ENCODE data around the gene TAS2R60.
"Not testable (repeated sequence)": the region's sequence is repeated elsewhere in the genome, so short reads cannot be mapped to it uniquely, and the experiment has no call there.

TAS2R60 gene

DNA sequence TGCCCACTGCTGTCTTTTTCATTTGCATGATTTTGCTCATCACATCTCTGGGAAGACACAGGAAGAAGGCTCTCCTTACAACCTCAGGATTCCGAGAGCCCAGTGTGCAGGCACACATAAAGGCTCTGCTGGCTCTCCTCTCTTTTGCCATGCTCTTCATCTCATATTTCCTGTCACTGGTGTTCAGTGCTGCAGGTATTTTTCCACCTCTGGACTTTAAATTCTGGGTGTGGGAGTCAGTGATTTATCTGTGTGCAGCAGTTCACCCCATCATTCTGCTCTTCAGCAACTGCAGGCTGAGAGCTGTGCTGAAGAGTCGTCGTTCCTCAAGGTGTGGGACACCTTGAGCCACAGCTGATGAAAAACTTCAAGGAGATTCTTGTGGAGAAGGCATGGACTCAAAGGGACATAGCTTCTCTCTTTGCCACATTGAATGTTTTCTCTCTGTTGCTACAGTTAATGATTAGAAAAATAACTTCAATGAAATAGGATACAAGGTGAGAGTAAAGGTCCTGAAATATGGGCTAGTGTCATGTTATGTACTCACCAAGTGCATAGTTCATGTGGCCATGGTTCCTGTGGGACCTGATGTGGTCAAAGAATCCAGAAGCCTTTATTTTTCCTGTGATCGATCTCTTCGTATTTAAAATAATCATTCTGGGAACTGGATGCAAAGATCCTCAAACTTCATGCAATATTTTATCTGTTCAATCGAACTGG, 970 bp downstream of the TAS2R60 start:
- no peak for DNase-seq

DNA sequence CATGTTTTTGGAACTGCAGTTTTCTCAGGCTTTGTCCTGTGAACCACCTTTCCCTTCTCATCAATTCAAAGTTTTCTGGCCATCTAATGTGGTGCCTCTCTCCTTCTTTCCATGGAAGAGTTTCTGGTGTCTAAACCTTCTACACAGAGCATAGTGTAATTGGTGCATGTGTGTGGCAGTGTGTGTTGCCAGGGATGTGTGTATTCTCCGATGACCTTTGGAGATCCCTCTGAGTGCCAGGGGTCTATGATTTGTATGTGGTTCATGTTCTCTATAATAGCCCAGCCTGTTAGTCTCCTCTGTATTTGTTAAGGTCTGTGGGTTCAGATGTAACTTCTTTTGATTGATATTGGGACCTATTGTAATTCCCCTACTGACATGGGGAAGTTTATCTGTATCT, 1.5 kb downstream of the TAS2R60 start:
- DNase-seq: no peak

GRCh38 chr7:143447466-143447865, 4.2 kb downstream of the TAS2R60 start:
- DNase-seq: no peak

DNA sequence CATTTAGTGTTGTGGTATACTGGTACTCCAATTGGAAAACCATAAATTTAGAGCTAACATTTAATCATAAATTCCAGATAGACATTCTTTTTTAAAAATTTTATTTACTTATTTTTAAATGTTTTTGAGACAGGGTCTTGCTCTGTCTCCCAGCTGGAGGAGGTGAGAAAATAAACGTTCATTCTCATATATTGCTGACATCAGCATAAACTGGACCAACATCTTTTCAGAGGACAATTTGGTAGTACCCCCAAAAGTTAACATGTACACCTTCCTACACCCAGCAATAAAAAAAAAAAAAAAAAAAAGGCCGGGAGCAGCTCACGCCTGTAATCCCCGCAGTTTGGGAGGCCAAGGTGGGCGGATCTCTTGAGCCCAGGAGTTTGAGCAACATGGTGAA, 5.2 kb downstream of the TAS2R60 start:
- no peak for DNase-seq

GRCh38 chr7:143449793-143450192, 6.5 kb downstream of the TAS2R60 start:
- DNase-seq: no peak

- DNase-seq: no peak
Measured at GRCh38 chr7:143451122-143451521, 7.9 kb downstream of the TAS2R60 start.

DNA sequence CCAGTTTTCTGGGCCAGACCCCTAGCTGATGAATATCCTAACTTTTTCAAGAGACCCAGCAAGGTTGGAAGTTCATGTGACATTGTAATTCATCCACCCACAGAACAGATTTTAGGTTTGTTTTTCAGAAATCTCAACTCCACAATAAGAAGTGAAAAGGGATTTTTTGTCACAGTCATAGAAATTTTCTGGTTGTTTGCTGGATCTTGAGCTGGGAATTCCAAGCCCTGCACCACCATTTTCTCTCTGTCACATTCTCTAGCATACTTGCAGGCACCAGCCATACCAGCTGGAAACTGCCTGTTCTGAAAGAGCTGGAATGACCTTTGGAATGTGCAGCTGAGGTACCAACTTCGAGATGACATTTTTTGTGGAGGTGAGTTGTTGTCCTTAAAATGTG, 8.5 kb downstream of the TAS2R60 start:
- no peak for DNase-seq

DNA sequence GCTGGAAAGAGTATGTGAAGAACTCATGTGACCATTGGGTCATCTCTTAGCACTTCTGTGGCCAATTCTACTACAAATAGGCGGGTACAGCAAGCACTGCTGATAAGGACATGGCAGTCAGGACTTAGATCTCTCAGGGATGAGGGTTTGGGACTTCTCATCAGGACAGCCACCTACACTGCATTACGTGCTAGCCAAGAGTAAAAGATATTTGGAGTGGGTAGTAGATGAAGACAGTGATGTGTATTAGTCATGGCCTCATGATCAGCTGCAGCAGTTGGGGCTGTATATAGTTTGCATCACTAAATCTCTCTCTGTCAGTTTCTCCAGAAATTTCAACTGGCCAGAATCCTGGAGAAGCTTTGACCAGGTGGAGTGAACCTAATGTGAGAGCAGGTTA, 9.2 kb downstream of the TAS2R60 start:
- DNase-seq: no peak

DNA sequence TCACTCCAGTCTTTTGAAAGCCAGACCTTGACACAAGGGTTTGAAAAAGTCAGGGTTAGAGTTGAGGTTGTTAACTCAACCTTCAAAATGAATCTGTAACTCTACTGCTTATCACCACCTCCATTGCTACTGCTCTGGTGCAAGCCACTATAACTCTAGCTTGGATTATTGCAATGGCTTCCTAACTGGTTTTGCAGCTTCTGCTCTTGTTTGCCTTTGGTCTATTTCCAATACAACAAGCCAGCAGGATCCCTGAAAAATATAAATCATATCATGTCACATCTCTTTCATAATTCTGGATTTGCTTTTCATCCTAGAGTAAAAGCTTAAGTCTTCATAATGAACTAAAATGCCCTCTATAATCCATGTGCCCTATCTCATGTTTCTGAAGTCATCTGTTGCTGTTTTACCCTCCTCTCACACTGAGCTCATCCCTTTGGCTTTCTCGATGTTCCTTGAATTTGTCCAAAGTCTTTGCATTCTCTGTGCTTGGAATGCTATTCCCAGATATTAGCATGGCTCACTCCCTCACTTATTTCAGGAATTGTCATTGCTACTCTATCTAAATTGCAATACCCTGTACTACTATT, 10.9 kb downstream of the TAS2R60 start:
- DNase-seq: no peak

GRCh38 chr7:143455491-143455890, 12.2 kb downstream of the TAS2R60 start:
- DNase-seq: no peak

- no peak for DNase-seq
Measured at GRCh38 chr7:143455942-143456341, 12.7 kb downstream of the TAS2R60 start.

DNA sequence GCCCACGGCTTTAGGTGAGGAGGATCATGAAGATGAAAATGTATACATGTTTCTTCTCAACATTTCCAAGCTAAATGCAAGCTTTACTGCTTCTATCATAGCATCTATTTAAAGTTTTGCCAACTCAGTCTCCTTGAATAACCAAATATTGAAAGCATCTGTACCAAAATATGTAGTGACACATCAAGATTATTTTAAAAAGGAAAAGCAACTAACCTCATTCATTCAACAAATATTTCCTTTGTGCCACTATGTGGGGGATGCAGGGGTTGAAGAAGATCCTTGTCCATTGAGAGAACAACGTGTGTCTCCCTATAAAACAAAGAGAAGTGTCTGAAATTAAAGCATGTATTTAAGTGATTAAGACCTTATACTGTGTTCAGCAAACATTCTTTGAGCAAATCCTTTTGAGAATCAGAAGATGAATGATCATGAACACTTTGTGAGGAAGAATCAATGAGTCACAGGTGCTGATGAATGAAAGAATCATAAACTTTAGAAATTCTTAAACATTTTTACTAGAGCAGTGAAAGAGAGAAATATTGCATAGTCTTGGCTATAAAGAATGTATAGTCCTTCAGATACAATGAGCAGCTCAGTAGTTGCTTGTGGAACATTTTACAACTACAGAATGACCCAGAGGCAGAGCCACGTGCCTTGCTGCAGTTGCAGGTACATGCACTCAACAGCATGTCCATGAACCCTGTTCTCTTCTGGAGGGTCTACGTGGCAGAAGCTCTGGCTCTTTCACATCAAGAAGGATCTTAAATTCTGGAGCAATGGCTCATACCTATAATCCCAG, 13.9 kb downstream of the TAS2R60 start:
- no peak for DNase-seq

DNA sequence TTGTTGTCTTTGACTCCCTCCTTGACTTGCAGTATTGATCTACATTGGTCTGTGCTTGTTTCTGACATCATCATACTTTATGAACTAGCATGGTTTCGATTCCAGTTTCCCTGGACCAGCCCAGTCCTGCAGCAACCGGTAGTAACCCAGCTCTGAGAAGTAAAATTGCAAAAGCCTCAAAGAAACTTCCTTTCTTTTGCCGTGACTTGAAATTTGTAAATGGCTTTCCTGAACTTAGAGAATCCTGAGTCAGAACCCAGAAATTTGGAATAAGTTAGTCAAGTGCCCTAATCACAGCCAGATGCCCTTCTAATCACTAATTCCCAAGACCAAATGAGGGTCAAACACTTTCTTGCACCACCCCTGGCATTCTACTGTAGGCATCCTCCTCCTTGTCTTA, 15.0 kb downstream of the TAS2R60 start:
- DNase-seq: no peak

DNA sequence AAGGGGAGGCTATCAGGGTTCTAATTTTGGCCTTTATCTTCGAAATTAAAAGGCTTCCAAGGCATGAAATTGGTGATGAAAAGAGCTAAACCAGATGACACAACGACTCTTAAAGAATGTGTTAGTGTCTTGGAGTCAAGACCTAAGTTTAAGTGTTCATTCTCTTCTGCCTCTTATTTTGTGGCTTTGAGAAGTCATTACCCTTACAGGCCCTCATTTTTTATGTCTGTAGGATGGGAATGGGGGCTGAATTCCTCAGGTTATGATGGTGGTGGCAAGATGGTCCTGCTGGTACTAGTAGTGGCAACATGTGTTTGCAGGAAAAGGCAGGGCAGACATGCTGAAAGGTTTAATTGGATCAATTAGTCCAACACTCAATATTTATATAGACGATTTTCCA, 15.4 kb downstream of the TAS2R60 start:
- DNase-seq: no peak

- DNase-seq: no peak
Measured at GRCh38 chr7:143459359-143459758, 16.1 kb downstream of the TAS2R60 start.

- DNase-seq: no peak
Measured at GRCh38 chr7:143460271-143460979, 17.2 kb downstream of the TAS2R60 start.

DNA sequence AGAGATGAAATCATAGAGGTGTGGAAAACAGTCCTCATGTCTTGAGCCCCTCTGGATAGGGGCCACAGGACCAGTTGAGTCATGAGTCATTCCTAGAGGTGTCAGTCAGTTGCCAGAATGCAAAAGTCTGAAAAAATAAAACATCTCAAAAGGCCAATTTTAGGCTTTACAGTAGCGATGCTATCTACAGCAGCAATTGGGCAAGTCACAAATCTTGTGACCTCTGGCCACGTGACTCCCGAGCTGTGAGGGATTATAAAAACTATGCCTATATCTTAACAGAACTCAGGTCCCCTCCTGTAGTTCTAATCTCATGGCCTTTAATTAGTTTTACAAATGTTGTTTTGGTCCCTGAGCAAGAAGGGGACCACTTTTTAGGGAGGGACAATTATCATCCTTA, 18.8 kb downstream of the TAS2R60 start:
- no peak for DNase-seq

- no peak for DNase-seq
Measured at GRCh38 chr7:143463556-143463955, 20.3 kb downstream of the TAS2R60 start.

GRCh38 chr7:143463957-143464356, 20.7 kb downstream of the TAS2R60 start:
- no peak for DNase-seq

GRCh38 chr7:143467724-143468123, 24.5 kb downstream of the TAS2R60 start:
- no peak for DNase-seq

DNA sequence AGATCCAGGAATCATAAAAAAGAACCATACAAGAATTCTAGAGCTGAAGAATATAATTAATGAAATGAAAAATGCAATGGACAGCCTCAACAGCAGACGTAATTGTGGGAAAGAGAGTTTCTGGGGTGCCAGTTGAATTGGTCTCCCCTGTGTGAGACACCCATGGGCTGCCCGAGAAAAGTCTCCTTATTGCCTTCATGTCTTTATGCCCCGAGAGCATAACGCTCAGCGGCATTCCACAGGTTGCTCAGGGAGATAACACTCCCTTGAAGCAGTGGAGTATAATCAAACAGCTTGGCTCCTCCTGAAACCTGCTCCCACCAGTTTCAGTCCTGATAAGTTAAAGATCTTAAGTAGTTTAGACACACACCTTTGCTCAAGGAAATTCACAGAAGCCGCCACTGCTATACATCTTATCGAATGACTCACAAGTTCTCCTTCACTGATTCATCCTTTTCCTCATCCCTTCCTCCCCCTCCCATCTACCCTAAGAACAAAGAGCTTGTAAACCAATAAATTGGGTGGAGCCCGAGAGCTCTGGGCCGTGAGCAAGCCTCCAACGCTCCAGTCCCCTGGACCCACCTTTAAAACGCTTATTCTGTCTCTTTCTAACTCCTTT, 28.9 kb downstream of the TAS2R60 start:
- DNase-seq: not testable (repeated sequence)

DNA sequence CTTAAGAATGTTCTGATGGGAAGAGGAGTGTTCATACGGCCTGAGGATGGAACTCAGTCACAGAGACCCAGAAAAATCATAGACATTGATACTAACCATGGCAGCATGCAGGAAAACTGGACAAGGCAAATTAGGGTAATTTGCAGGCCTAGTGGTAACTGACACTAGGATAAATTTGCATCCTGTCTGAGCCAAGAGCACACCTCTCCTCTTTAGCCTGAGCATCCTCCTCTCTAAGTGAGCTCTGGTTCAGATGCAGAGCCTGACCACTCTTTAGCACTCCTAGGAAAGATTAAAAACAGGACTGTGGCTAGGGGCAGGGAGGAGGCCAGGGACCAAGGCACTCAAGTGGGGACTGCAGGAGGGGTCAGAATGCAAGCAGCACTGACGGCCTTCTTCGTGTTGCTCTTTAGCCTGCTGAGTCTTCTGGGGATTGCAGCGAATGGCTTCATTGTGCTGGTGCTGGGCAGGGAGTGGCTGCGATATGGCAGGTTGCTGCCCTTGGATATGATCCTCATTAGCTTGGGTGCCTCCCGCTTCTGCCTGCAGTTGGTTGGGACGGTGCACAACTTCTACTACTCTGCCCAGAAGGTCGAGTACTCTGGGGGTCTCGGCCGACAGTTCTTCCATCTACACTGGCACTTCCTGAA, 34.4 kb downstream of the TAS2R60 start, which contains the start of gene TAS2R41:
TSS of gene TAS2R41 (plus strand) at position 373 of the 650 bp plus-strand sequence. CDS start at position 373, 0 bp downstream.
- DNase-seq: no peak

Data from SW 1271 (cell line).